Uterus (tissue), 2 donors: Measurements from ENCODE around the gene LMNB1.

ENCODE experiments used
- CTCF ChIP-seq, 4 experiments: fragments of 200-600 bp in 2 of 4; fragments of 450-650 bp in 2 of 4; sonication (generic) in 2 of 4; IDR thresholded peaks; one replicate each; pipeline ENCODE4 v1.5.1; 2016 to 2019; ENCODE audit warnings: antibody characterized with exemption in 4 of 4, mild to moderate bottlenecking in 2 of 4, moderate library complexity in 1 of 4
- POLR2A ChIP-seq, 2 donors: fragments of 450-650 bp; IDR thresholded peaks; one replicate each; pipeline ENCODE4 v1.6.1; 2016; ENCODE audit warnings: antibody characterized with exemption in 2 of 2, mild to moderate bottlenecking in 1 of 2, moderate library complexity in 1 of 2

- TF ChIP-seq CTCF (IDR thresholded peaks at IDR 0.05): no peak
- no peak for TF ChIP-seq POLR2A (IDR thresholded peaks at IDR 0.05)
Observed at GRCh38 chr5:126769703-126770102, 7.2 kb upstream of the LMNB1 start.
